HG03342 (cell line): Measurements from ENCODE around the gene ZBTB46.
A peak's percentile ranks its signal among the peaks of the same experiment; 100 is the strongest.
"Not testable (repeated sequence)": the region's sequence is repeated elsewhere in the genome, so short reads cannot be mapped to it uniquely, and the experiment has no call there.

ENCODE experiments used
- ATAC-seq: cut with Tn5 transposase; IDR thresholded peaks from one replicate; pipeline ENCODE4 v1.9.1; 2021; ENCODE audit warnings: mild to moderate bottlenecking, moderate library complexity; ENCODE audit not compliant: unreplicated experiment

ZBTB46 gene

GRCh38 chr20:63830841-63831588 is at the start of gene ZBTB46:
TSS of gene ZBTB46 (minus strand) at chr20:63831264. CDS start at chr20:63790757, 40,507 bp downstream.
- peak; percentile 50 for ATAC-seq

- ATAC-seq: no peak
These were observed 48.0 kb upstream of the ZBTB46 start for GRCh38 chr20:63878899-63879663.

- no peak for ATAC-seq
These were observed 46.8 kb upstream of the ZBTB46 start for GRCh38 chr20:63877755-63878470.

GRCh38 chr20:63876489-63877036 is 45.5 kb upstream of the ZBTB46 start:
- ATAC-seq: no peak

GRCh38 chr20:63874241-63874640 is 43.2 kb upstream of the ZBTB46 start:
- ATAC-seq: not testable (repeated sequence)

GRCh38 chr20:63873477-63873971 is 42.5 kb upstream of the ZBTB46 start:
- no peak for ATAC-seq

GRCh38 chr20:63868264-63868663 is 37.2 kb upstream of the ZBTB46 start:
- no peak for ATAC-seq

GRCh38 chr20:63867042-63867441 is 36.0 kb upstream of the ZBTB46 start:
- not testable (repeated sequence) for ATAC-seq

- ATAC-seq: peak; percentile 70
These were observed 34.0 kb upstream of the ZBTB46 start, which contains the start of gene TPD52L2 for GRCh38 chr20:63864978-63865640. TSS of gene TPD52L2 (plus strand) at chr20:63865270. CDS start at chr20:63865366, 96 bp downstream.

- no peak for ATAC-seq
These were observed 33.5 kb upstream of the ZBTB46 start for GRCh38 chr20:63864545-63864977.

GRCh38 chr20:63863798-63864544 is 32.9 kb upstream of the ZBTB46 start:
- ATAC-seq: peak; percentile 64

- no peak for ATAC-seq
These were observed 32.1 kb upstream of the ZBTB46 start for GRCh38 chr20:63863021-63863797.

- ATAC-seq: no peak
These were observed 31.2 kb upstream of the ZBTB46 start for GRCh38 chr20:63861981-63862901.

- ATAC-seq: no peak
These were observed 30.4 kb upstream of the ZBTB46 start, which contains the start of gene ABHD16B for GRCh38 chr20:63861365-63861934. TSS of gene ABHD16B (plus strand) at chr20:63861498. CDS start at chr20:63861541, 43 bp downstream.

GRCh38 chr20:63860325-63861051 is 29.4 kb upstream of the ZBTB46 start:
- no peak for ATAC-seq

GRCh38 chr20:63859166-63859699 is 28.2 kb upstream of the ZBTB46 start:
- ATAC-seq: no peak
